Frontal cortex (tissue), 4 donors: ENCODE data around the gene GUCY1B1. TPM values are rescaled to one million over a fixed set of nuclear protein-coding genes. Genes with fewer than 3 reads are reported as not detected.
A peak's percentile ranks its signal among the peaks of the same experiment; 100 is the strongest.

Experiments
- DNase-seq, 2 donors: peaks; one replicate each; pipeline ENCODE4 v3.0.0; 2012; ENCODE audit warnings: low spot score in 2 of 2
- FAIRE-seq: peaks from 2 replicates; lab custom pipeline; 2012; peaks lifted over from hg19 to GRCh38; lab: Jason Lieb, UNC
- total RNA-seq: library from RNA; depleted of rRNA; stranded (reverse); fragments of >200 nt; gene quantifications from one replicate; pipeline ENCODE4 v1.2.3, GENCODE V29; 2014
- donor health status: control.
- donor health status: control.
- donor health status: control.

The GUCY1B1 gene
- total RNA-seq: 66.9 TPM

- FAIRE-seq (peak; percentile 15), DNase-seq (peak; percentile 95 to 97)
Measured at GRCh38 chr4:155758481-155759371, at the start of gene GUCY1B1. TSS of gene GUCY1B1 (plus strand) at chr4:155759021. CDS start at chr4:155759141, 120 bp downstream.

GRCh38 chr4:155709918-155710317, 48.9 kb upstream of the GUCY1B1 start:
- FAIRE-seq (no peak), DNase-seq (no peak)

DNA sequence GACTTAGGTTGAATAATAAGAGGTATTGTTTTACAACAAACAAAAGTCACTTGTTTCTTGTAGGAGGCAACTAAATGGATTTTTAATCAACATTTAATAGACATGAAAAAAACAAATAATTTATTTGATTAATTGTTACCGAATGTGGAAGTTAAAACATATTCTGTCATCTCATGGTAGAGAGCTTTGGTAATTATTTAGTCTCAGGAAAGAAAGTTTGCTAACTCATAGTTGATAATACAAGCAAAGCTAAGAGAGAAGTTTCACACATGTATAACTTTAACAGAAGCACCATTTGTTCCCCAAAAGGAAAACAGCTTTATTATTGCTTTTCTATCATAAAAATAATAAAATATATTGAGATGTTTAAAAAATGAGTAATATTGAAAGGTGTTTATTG, 47.3 kb upstream of the GUCY1B1 start:
- FAIRE-seq: peak; percentile 21
- DNase-seq: no peak

DNA sequence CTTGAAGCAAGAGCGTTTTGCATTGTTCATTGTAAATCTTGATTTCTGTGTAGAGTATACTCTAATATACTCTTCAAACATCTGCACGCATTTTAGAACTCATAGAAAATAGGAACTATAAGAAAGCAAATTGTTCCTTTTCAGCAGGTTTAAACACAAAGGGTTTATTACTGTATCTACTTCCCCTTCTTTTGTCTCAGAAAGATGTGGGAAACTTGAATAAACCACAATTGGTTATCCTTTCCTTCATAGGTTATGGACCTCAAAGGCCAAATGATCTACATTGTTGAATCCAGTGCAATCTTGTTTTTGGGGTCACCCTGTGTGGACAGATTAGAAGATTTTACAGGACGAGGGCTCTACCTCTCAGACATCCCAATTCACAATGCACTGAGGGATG, 46.0 kb upstream of the GUCY1B1 start:
- no peak for DNase-seq
- FAIRE-seq: no peak

- DNase-seq: no peak
- FAIRE-seq: no peak
Measured at GRCh38 chr4:155713911-155714310, 44.9 kb upstream of the GUCY1B1 start.

- DNase-seq: no peak
- FAIRE-seq: no peak
Measured at GRCh38 chr4:155722336-155722735, 36.5 kb upstream of the GUCY1B1 start.

- DNase-seq (no peak), FAIRE-seq (no peak)
Measured at GRCh38 chr4:155722816-155723499, 35.9 kb upstream of the GUCY1B1 start.

DNA sequence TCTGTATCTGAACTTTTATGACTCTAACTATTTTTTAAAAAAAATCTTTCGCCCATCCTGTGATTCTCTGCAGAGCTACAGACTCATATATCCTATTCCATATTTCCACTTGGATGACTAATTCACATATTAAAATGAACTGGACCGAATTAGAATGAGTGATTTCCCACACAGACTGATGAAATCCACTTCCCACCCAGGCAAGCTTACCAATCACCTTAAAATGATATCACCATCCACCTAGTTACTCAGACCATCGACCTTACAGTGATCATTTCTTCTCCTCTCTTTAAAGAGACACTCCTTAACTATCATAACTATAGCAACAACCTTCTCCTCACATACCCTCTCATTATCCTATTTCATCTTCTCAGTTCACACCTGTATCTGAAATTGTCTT, 34.1 kb upstream of the GUCY1B1 start:
- FAIRE-seq (no peak), DNase-seq (no peak)

DNA sequence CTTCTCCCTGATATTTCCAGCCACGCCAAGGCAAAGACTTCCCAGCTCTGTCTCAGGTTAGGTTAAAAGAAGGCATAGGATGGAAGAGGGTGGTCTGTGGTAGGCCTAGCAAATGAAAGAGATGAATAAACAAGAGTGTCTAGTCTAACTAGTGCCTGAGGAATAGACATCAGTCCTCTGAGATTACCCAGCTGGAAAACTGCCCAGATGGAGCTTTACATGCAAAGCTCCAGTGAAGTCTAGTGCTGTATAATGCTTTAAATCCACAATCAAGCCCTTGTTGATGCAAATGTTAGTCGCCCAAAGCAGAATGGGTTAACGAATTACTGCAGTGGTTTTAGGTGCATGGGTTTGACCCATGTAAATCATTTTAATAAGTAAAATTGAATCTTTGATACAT, 24.8 kb upstream of the GUCY1B1 start:
- no peak for DNase-seq
- FAIRE-seq: no peak

DNA sequence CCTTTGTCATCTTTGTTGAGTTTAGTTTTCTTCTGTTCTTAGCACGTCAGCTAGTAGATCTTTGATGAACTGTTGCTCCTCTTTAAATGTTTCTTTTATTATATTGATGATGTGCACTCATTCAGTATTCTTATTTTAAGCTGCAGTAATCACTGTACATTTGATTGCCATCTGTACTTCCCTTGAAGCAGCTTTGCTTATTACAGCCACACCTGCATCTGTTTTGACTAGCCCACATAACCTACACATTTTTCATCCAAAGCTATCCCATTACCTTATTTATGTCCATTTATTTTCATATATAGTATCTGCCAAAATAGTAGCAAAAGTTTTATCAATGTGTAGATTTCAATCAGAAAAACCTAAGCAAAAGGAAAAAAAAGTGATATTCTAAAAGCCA, 23.9 kb upstream of the GUCY1B1 start:
- DNase-seq (no peak), FAIRE-seq (no peak)

DNA sequence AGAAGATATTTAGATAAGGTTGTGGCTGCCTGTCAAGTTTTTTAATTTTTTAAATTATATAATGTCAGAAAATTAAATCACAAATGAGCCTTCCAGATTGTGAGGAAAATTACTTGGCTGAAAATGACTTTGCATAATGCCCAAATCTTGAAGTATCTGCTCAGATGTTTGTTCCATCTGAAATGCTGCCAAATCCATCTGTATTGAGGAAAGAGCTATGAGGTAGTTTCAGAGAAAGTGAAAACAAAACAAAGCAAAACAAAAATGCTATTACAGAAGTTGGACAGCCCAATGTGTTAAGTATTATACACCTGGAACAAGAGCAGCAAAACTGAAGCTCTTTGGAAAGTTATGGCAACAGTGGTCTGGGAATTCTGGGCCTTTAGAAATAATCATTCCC, 23.3 kb upstream of the GUCY1B1 start:
- DNase-seq: no peak
- FAIRE-seq: no peak

DNA sequence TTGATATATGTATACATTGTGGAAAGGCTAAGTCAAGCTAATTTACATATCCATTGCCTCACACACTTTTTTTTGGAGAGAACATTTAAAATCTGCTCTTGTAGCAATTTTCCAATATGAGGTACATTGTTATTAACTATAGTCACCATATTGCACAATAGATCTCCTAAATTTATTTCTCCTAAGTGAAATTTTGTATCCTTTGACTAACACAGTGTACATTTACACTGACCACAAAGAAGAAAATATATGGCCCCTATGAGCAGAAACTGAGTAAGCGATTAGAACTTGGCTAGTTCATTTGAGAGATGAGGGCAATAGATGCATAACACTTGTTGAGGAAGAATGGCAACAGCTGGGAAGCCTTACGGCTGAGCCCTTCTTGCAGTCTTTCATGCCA, 20.3 kb upstream of the GUCY1B1 start:
- FAIRE-seq (no peak), DNase-seq (no peak)

GRCh38 chr4:155741546-155741945, 17.3 kb upstream of the GUCY1B1 start:
- no peak for DNase-seq
- no peak for FAIRE-seq

DNA sequence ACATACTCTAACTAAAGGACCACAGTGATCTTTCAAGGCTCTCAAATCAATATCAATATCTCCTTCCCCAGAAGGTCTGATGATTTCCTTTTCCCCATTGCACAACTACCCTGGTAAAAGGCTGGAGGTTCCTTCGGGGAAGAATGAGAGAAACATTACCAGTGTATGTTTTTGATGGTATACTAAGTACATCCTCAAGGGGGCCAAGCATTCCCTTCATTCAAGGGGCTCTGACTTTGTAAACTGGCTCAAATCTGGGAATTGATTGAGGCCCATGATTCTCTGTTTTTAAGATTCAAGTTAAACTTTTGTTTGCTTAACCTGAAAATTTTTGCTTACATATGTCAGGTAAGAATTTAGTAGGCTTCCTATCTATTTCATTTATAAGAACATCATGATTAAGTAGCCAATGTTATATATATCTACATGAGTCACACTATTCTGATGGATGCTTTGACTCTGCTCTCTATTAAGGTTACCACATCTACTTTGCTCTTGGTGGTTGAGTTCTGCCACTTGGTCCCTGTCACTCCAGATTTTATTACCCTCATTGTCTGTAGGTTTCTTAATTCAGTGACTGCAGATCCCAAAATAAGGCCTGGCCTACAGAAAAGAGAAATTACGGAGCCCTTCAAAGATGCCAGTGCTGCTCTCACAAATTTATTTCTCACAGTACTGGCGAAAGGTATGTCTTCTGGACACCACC, 16.4 kb upstream of the GUCY1B1 start:
- DNase-seq: no peak
- no peak for FAIRE-seq

DNA sequence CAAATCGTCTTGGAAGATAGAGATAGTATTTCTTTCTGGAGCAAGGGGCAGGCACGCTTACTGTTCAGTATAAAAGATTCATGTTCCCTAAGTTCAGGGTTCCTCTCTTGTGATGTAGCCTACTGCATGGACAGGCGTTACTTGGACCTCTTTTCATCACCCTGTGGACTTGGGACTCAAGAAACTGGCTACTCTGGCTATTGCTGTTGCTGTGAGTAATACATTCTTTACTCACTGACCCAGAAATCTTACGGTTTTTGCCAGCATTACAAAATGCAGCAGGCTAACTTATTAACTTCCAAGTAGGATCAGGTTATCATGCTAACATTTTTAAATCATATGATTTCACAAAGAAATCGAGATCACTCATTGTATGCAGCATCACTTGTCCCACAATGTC, 12.8 kb upstream of the GUCY1B1 start:
- no peak for DNase-seq
- FAIRE-seq: no peak

GRCh38 chr4:155748039-155748438, 10.8 kb upstream of the GUCY1B1 start:
- no peak for DNase-seq

GRCh38 chr4:155749041-155749440, 9.8 kb upstream of the GUCY1B1 start:
- FAIRE-seq (no peak), DNase-seq (no peak)

More at GRCh38 chr4:155748039-155748438, 10.8 kb upstream of the GUCY1B1 start:
- FAIRE-seq: no peak

GRCh38 chr4:155751569-155751968, 7.3 kb upstream of the GUCY1B1 start:
- FAIRE-seq (no peak), DNase-seq (no peak)

- no peak for FAIRE-seq
- no peak for DNase-seq
Measured at GRCh38 chr4:155757745-155758265, 1.0 kb upstream of the GUCY1B1 start.
